ENCODE results near the gene THOC6.

The THOC6 gene

GRCh38 chr16:3004781-3005284, 19.0 kb upstream of the THOC6 start:
- TF ChIP-seq GLIS3 (CRISPR knock-in tag; IDR thresholded peaks at IDR 0.05), result no peak
- no peak for TF ChIP-seq ZNF8 (CRISPR knock-in tag; IDR thresholded peaks at IDR 0.05)
- TF ChIP-seq ISL1 (CRISPR knock-in tag; IDR thresholded peaks at IDR 0.05), result no peak
- TF ChIP-seq PPARA (CRISPR knock-in tag; IDR thresholded peaks at IDR 0.05; ENCODE audit: borderline replicate concordance), result no peak
- TF ChIP-seq BACH2 (CRISPR knock-in tag; IDR thresholded peaks at IDR 0.05; ENCODE audit: borderline replicate concordance), result no peak
- TF ChIP-seq CSRNP3 (CRISPR knock-in tag; IDR thresholded peaks at IDR 0.05), result no peak
- no peak for TF ChIP-seq TSHZ2 (CRISPR knock-in tag; IDR thresholded peaks at IDR 0.05)
- no peak for TF ChIP-seq ZNF70 (CRISPR knock-in tag; IDR thresholded peaks at IDR 0.05)
- TF ChIP-seq TCF4 (CRISPR knock-in tag; IDR thresholded peaks at IDR 0.05; ENCODE audit: borderline replicate concordance), result no peak
- no peak for TF ChIP-seq TOX (CRISPR knock-in tag; IDR thresholded peaks at IDR 0.05; ENCODE audit: borderline replicate concordance)
- TF ChIP-seq POU6F1 (CRISPR knock-in tag; IDR thresholded peaks at IDR 0.05; ENCODE audit: borderline replicate concordance, low read depth), result no peak
- no peak for TF ChIP-seq PATZ1 (CRISPR knock-in tag; IDR thresholded peaks at IDR 0.05; ENCODE audit: borderline replicate concordance)
- no peak for TF ChIP-seq ZNF565 (CRISPR knock-in tag; conservative IDR thresholded peaks at IDR 0.05; ENCODE audit: low read depth)
- no peak for TF ChIP-seq ARNTL (CRISPR knock-in tag; IDR thresholded peaks at IDR 0.05; ENCODE audit: borderline replicate concordance, low read depth)
- no peak for TF ChIP-seq ZC3H10 (CRISPR knock-in tag; IDR thresholded peaks at IDR 0.05)
- no peak for TF ChIP-seq ESRRG (CRISPR knock-in tag; IDR thresholded peaks at IDR 0.05)
- no peak for TF ChIP-seq CSDC2 (CRISPR knock-in tag; IDR thresholded peaks at IDR 0.05)
- no peak for TF ChIP-seq ZFP3 (CRISPR knock-in tag; IDR thresholded peaks at IDR 0.05)
- TF ChIP-seq SNAI2 (CRISPR knock-in tag; IDR thresholded peaks at IDR 0.05), result no peak
- no peak for ATAC-seq

GRCh38 chr16:3007059-3007956, 16.5 kb upstream of the THOC6 start:
- no peak for ATAC-seq
- TF ChIP-seq ZNF565 (CRISPR knock-in tag; conservative IDR thresholded peaks at IDR 0.05; ENCODE audit: low read depth), result no peak
- TF ChIP-seq SNAI2 (CRISPR knock-in tag; IDR thresholded peaks at IDR 0.05), result no peak
- TF ChIP-seq POU6F1 (CRISPR knock-in tag; IDR thresholded peaks at IDR 0.05; ENCODE audit: borderline replicate concordance, low read depth), result no peak
- TF ChIP-seq CSRNP3 (CRISPR knock-in tag; IDR thresholded peaks at IDR 0.05), result no peak
- no peak for TF ChIP-seq TOX (CRISPR knock-in tag; IDR thresholded peaks at IDR 0.05; ENCODE audit: borderline replicate concordance)
- no peak for TF ChIP-seq ARNTL (CRISPR knock-in tag; IDR thresholded peaks at IDR 0.05; ENCODE audit: borderline replicate concordance, low read depth)
- no peak for TF ChIP-seq ISL1 (CRISPR knock-in tag; IDR thresholded peaks at IDR 0.05)
- TF ChIP-seq RARB (CRISPR knock-in tag; IDR thresholded peaks at IDR 0.05), result no peak
- TF ChIP-seq PATZ1 (CRISPR knock-in tag; IDR thresholded peaks at IDR 0.05; ENCODE audit: borderline replicate concordance), result no peak
- TF ChIP-seq OSR1 (CRISPR knock-in tag; IDR thresholded peaks at IDR 0.05), result no peak
- TF ChIP-seq ZFP30 (CRISPR knock-in tag; IDR thresholded peaks at IDR 0.05), result no peak
- no peak for TF ChIP-seq ZFP3 (CRISPR knock-in tag; IDR thresholded peaks at IDR 0.05)
- no peak for TF ChIP-seq BACH2 (CRISPR knock-in tag; IDR thresholded peaks at IDR 0.05; ENCODE audit: borderline replicate concordance)
- TF ChIP-seq CSDC2 (CRISPR knock-in tag; IDR thresholded peaks at IDR 0.05), result no peak
- no peak for TF ChIP-seq ZC3H10 (CRISPR knock-in tag; IDR thresholded peaks at IDR 0.05)
- TF ChIP-seq CREB5 (CRISPR knock-in tag; IDR thresholded peaks at IDR 0.05; ENCODE audit: low read depth), result no peak
